ENCODE data around the gene ZBTB7C.

Gene ZBTB7C

DNA sequence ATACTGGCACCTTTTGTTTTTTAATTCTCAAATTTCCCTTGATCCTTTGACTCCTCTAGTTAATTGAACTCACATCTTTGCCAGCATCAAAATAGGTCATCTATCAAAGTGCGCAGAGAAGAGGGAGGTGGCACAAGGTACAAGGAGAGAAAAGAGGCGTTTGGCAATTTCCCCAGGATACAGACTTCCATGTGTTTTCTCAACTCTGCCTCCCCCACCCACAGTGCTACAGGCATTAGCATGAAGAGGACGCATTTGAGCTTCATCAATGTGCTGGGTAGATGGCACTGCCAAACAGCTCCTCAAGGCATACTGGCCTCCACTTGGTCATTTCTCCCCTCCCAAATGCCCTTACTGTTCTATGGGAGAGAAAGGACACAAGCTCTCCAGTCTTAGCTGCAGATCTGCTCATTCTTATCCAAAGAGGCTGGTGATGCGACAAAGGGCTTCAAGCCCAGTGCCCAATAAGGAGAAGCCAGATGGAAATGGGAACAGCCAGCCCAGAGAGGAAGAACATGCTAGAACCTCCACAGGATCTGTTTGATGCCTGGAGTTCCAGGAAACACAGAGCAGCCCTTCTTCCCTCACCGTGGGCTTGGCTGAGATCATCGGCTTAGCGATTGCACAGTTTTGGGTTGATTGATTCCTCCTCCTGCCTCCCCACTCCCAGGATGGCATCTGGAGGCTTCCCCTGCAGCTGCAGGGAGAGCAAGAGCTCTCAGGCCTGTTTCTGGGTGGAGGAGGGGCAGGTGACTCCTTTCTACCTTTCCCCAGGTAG is 334.1 kb downstream of the ZBTB7C start:
- TF ChIP-seq POLR2AphosphoS5 (IDR thresholded peaks at IDR 0.05; ENCODE audit: low read depth, low read length) (no peak), FOXP2 (optimal IDR thresholded peaks at IDR 0.05; ENCODE audit: borderline replicate concordance, extremely low read depth, extremely low read length, insufficient read depth) (no peak), SIN3A (IDR thresholded peaks at IDR 0.05; ENCODE audit: borderline replicate concordance, insufficient read depth, low read length) (no peak), TAF1 (IDR thresholded peaks at IDR 0.05; ENCODE audit: borderline replicate concordance, insufficient read depth, low read length) (no peak)
- TF ChIP-seq, protein P1, sequence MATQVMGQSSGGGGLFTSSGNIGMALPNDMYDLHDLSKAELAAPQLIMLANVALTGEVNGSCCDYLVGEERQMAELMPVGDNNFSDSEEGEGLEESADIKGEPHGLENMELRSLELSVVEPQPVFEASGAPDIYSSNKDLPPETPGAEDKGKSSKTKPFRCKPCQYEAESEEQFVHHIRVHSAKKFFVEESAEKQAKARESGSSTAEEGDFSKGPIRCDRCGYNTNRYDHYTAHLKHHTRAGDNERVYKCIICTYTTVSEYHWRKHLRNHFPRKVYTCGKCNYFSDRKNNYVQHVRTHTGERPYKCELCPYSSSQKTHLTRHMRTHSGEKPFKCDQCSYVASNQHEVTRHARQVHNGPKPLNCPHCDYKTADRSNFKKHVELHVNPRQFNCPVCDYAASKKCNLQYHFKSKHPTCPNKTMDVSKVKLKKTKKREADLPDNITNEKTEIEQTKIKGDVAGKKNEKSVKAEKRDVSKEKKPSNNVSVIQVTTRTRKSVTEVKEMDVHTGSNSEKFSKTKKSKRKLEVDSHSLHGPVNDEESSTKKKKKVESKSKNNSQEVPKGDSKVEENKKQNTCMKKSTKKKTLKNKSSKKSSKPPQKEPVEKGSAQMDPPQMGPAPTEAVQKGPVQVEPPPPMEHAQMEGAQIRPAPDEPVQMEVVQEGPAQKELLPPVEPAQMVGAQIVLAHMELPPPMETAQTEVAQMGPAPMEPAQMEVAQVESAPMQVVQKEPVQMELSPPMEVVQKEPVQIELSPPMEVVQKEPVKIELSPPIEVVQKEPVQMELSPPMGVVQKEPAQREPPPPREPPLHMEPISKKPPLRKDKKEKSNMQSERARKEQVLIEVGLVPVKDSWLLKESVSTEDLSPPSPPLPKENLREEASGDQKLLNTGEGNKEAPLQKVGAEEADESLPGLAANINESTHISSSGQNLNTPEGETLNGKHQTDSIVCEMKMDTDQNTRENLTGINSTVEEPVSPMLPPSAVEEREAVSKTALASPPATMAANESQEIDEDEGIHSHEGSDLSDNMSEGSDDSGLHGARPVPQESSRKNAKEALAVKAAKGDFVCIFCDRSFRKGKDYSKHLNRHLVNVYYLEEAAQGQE (IDR thresholded peaks at IDR 0.05; ENCODE audit: insufficient read depth in 1 of 2, low read depth in 2 of 2, low read length in 2 of 2), result no peak

DNA sequence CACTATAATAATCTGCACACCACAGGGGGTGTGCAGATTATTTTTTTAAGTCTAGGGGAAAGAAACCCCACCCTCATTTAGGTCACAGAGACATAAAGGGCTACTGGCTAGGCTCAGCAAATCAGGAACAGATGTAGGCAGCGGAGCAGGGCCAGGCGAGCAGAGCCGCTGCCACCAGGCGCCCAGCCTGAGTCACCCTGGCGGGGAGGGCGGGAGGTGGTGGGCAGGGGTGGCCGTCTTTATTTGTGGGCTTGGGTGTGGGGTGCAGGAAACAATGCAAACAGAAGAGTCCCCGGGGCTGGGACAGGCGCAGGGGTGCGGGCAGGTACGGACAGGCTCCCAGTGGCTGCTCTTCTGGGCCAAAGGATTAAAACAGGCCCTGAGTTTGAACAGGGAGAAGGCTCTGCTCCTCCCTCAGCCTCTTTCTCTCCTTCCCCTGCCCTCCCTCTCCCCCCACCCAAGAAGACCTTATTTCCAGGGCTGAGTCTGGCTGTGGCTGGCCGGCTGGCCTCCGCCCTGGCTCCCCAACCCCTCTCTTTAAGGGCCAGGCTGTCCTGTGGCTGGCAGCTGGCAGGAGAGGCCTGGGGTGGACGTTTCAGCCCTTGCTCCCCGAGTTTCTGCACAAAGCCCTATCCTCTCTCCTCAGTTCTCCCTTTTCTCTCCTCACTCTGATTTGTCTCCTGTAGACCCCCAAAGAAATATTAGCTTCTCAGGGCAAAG is 335.8 kb downstream of the ZBTB7C start:
- TF ChIP-seq, protein P1 (IDR thresholded peaks at IDR 0.05; ENCODE audit: insufficient read depth in 1 of 2, low read depth in 2 of 2, low read length in 2 of 2), result no peak
- no peak for TF ChIP-seq FOXP2 (optimal IDR thresholded peaks at IDR 0.05; ENCODE audit: borderline replicate concordance, extremely low read depth, extremely low read length, insufficient read depth)
- no peak for TF ChIP-seq POLR2AphosphoS5 (IDR thresholded peaks at IDR 0.05; ENCODE audit: low read depth, low read length)
- TF ChIP-seq SIN3A (IDR thresholded peaks at IDR 0.05; ENCODE audit: borderline replicate concordance, insufficient read depth, low read length), result no peak
- TF ChIP-seq TAF1 (IDR thresholded peaks at IDR 0.05; ENCODE audit: borderline replicate concordance, insufficient read depth, low read length), result no peak

DNA sequence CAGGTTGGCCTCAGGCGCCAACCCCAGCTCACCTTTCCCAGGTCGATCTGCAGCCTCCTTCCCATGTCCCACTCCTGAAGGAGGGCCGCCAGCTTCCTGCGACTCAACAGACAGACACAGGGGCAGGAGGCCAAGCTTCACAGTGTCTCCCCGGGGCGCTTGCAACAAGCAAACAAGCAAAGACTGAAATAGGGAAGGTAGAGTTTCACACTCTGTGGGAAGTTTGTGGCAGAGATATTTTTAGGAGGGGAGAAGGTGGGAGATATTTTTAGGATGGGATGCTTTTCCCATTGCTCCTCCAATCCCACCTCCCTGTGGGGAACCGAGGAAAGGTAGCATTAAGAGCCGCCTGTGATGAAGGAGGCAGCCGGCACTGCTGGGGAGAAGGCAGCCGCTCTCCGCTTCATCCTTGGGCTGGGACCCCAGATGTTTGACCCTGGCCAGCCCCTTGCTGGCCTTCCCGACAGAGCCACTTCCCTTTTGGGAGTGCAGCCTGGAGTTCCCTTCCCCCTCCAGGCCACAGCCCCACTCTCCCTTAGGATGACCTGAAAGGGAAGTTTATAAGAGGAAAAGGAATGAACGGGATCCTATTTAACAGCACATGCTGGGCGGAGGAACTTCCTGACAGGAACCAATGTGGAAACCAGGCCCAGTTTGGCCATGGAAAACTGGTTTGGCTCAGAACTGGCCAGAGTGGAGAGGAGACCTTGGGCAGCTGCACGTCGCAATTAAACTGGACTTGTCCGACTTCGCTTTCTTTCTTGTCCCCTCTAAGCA is 336.6 kb downstream of the ZBTB7C start:
- TF ChIP-seq FOXP2 (optimal IDR thresholded peaks at IDR 0.05; ENCODE audit: borderline replicate concordance, extremely low read depth, extremely low read length, insufficient read depth) (no peak), SIN3A (IDR thresholded peaks at IDR 0.05; ENCODE audit: borderline replicate concordance, insufficient read depth, low read length) (no peak), TAF1 (IDR thresholded peaks at IDR 0.05; ENCODE audit: borderline replicate concordance, insufficient read depth, low read length) (no peak), POLR2AphosphoS5 (IDR thresholded peaks at IDR 0.05; ENCODE audit: low read depth, low read length) (no peak)
- TF ChIP-seq, protein P1 (IDR thresholded peaks at IDR 0.05; ENCODE audit: insufficient read depth in 1 of 2, low read depth in 2 of 2, low read length in 2 of 2), result no peak

DNA sequence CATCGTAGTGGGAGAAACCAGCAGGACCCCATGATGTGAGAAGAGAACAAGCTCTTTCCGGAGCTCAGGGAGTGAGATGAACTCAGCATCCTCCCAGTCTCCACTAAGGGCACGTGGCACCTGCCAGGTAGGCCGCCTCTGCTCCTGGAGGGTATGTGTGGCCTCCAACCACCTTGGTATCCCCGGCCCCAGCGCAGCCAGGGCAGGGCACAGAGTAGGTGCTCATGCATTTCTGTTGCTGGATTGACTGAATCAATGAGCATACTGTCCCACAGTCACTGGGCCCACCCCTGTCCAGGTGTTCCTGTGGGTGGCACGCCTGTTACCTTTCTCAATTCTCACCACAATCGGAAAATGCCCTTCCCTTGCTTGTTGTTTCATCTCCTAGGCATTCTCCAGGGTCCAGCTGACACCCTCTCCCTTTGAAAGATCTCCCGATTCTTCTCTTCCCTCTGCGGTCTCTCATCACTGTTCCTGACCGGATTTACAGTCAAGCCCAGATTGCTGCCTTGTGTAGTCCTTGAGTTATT is 340.2 kb downstream of the ZBTB7C start:
- no peak for TF ChIP-seq FOXP2 (optimal IDR thresholded peaks at IDR 0.05; ENCODE audit: borderline replicate concordance, extremely low read depth, extremely low read length, insufficient read depth)
- TF ChIP-seq POLR2AphosphoS5 (IDR thresholded peaks at IDR 0.05; ENCODE audit: low read depth, low read length), result no peak
- no peak for TF ChIP-seq SIN3A (IDR thresholded peaks at IDR 0.05; ENCODE audit: borderline replicate concordance, insufficient read depth, low read length)
- TF ChIP-seq, protein P1 (IDR thresholded peaks at IDR 0.05; ENCODE audit: insufficient read depth in 1 of 2, low read depth in 2 of 2, low read length in 2 of 2), result no peak
- no peak for TF ChIP-seq TAF1 (IDR thresholded peaks at IDR 0.05; ENCODE audit: borderline replicate concordance, insufficient read depth, low read length)
